Measurements from ENCODE around the gene REXO5.

DNA sequence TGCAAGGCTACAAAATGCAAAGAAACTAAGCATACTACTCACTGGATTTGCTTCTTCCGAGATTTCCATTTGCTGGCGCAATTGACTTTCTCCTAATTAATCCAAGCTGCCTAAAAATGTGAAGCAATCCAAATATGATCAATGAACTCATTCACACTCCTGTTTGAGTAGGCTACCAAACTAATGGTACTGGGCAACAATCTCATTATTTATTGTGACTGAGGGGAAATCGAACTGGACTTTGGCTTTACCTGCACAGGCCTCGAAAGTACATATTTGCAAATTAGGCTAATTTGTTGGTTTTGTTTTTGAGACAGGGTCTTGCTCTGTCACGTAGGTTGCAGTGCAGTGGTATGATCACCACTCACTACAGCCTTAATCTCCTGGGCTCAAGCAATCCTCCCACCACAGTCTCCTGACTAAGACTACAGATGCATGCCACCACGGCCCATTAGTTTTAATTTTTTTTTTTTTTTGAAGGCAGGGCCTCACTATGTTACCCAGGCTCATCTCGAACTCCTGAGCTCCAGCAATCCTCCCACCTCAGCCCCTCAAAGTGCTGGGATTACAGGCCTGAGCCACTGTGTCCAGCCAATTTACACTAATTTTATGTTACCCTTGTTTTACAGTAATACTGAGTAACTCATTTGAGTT, 2.6 kb upstream of the REXO5 start:
- TF ChIP-seq, protein P1, sequence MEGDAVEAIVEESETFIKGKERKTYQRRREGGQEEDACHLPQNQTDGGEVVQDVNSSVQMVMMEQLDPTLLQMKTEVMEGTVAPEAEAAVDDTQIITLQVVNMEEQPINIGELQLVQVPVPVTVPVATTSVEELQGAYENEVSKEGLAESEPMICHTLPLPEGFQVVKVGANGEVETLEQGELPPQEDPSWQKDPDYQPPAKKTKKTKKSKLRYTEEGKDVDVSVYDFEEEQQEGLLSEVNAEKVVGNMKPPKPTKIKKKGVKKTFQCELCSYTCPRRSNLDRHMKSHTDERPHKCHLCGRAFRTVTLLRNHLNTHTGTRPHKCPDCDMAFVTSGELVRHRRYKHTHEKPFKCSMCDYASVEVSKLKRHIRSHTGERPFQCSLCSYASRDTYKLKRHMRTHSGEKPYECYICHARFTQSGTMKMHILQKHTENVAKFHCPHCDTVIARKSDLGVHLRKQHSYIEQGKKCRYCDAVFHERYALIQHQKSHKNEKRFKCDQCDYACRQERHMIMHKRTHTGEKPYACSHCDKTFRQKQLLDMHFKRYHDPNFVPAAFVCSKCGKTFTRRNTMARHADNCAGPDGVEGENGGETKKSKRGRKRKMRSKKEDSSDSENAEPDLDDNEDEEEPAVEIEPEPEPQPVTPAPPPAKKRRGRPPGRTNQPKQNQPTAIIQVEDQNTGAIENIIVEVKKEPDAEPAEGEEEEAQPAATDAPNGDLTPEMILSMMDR (IDR thresholded peaks at IDR 0.05) = no peak
- TF ChIP-seq POLR2AphosphoS5 (IDR thresholded peaks at IDR 0.05) (no peak), EP300 (IDR thresholded peaks at IDR 0.05) (no peak), POLR2A (IDR thresholded peaks at IDR 0.05) (no peak)
